Gastroesophageal sphincter (tissue), 4 donors: ENCODE results near the gene SERPINB6. TPM values are rescaled to one million over a fixed set of nuclear protein-coding genes. Genes with fewer than 3 reads are reported as not detected.

Experiments
- ATAC-seq: fragments of 150-250 bp; one replicate; pipeline ENCODE4 v1.9.1; 2016; ENCODE audit warnings: mild to moderate bottlenecking, moderate library complexity
- H3K27ac ChIP-seq, 4 donors: fragments of 200-600 bp; sonication (generic) in 3 of 4; 1 replicate in 3 of 4; 2 replicates in 1 of 4; pipeline ENCODE4 v1.5.1; 2016 to 2019
- H3K27me3 ChIP-seq: fragments of 200-600 bp; sonication (generic); one replicate; pipeline ENCODE4 v1.5.1; 2019
- H3K36me3 ChIP-seq, 2 donors: fragments of 200-600 bp; sonication (generic); one replicate each; pipeline ENCODE4 v1.5.1; 2019; ENCODE audit warnings: control low read depth in 1 of 2
- H3K4me1 ChIP-seq, 3 donors: fragments of 200-600 bp; sonication (generic); 1 replicate in 2 of 3; 2 replicates in 1 of 3; pipeline ENCODE4 v1.5.1; 2016 to 2019; ENCODE audit warnings: control low read depth in 2 of 3
- H3K4me3 ChIP-seq, 2 donors: fragments of 200-600 bp; sonication (generic); one replicate each; pipeline ENCODE4 v1.5.1; 2019; ENCODE audit warnings: mild to moderate bottlenecking in 1 of 2, moderate library complexity in 1 of 2
- H3K9me3 ChIP-seq, 3 donors: fragments of 200-600 bp; sonication (generic); one replicate each; pipeline ENCODE4 v1.5.1; 2017 to 2019; ENCODE audit warnings: control low read depth in 2 of 3
- EP300 ChIP-seq: sonication (generic); formaldehyde crosslinking; IDR thresholded peaks from one replicate; pipeline ENCODE4 v1.6.1; 2017; ENCODE audit warnings: antibody characterized with exemption, mild to moderate bottlenecking
- POLR2A ChIP-seq, 2 donors: fragments of 450-650 bp; IDR thresholded peaks; one replicate each; pipeline ENCODE4 v1.6.1; 2017; ENCODE audit warnings: antibody characterized with exemption in 2 of 2, mild to moderate bottlenecking in 2 of 2, moderate library complexity in 1 of 2
- POLR2AphosphoS5 ChIP-seq: sonication (generic); formaldehyde crosslinking; IDR thresholded peaks from one replicate; pipeline ENCODE4 v1.6.1; 2017; ENCODE audit warnings: antibody characterized with exemption
- WGBS, 2 donors: methylation state at CpG; one replicate each; pipeline ENCODE4 v1.1.5; 2018; ENCODE audit warnings: low coverage in 1 of 2; 5-methylcytosine and 5-hydroxymethylcytosine counted together
- total RNA-seq, 4 donors: library from RNA; depleted of rRNA; stranded (reverse); fragments of >200 nt; gene quantifications; one replicate each; pipeline ENCODE4 v1.1.0, GENCODE V29; 2016
- TF ChIP-seq, protein P1 (sequence below), 4 experiments: fragments of 200-600 bp in 2 of 4; fragments of 450-650 bp in 2 of 4; sonication (generic) in 1 of 4; IDR thresholded peaks; one replicate each; pipeline ENCODE4 v1.5.1; 2017 to 2019; ENCODE audit warnings: antibody characterized with exemption in 4 of 4, mild to moderate bottlenecking in 2 of 4, moderate library complexity in 2 of 4

The SERPINB6 gene
- total RNA-seq, 4 donors from 2014 or later: 130 to 154 (median 143) TPM

DNA sequence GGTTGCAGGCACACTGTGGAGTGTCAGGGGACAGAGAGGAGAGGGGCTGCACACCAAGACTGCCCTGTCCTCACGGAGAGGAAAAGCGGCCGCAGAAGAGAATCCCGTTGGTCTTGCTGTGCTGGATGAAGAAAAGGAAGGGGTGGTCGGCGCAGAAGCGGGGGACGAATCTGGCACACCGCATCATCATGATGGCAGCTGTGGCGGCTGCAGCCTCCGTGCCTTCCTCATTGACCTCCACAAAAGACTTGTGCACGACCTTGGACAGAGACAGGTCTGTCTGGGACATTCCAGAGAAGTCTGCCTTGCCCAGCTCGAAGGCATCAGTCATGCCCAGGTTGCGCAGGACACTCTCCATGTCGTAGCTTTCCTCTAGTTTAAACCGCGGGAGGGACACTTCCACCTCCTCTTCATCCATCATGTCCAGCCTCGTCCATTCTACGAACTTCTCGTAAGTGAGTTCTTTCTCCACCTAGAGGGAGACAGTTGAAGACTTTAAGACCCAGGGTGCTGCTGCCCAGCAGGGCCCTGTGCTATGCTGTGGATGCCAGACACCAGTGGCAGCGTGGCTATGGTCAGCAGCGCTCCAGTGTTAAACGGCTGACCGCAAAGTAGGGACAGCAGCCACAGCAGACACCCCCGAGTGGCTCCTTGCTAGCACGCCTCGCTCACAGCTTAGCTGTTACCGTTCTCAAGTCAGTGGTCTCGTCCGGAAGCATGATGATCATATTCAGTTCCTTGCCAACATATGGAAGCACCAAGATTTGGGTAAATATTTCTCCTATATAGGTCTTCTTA, 22.9 kb downstream of the SERPINB6 start:
- 83 to 86% methylated on average over 8 to 12 of the region's 30 CpGs for WGBS, 2 donors
- peaks cover 0 to 22% (median 0%) of the 10 kb centered on the region in 3 donors for H3K4me1 ChIP-seq
- no peak for TF ChIP-seq POLR2AphosphoS5
- TF ChIP-seq EP300: no peak
- no peak for TF ChIP-seq POLR2A (IDR thresholded peaks at IDR 0.05)
- TF ChIP-seq, protein P1, sequence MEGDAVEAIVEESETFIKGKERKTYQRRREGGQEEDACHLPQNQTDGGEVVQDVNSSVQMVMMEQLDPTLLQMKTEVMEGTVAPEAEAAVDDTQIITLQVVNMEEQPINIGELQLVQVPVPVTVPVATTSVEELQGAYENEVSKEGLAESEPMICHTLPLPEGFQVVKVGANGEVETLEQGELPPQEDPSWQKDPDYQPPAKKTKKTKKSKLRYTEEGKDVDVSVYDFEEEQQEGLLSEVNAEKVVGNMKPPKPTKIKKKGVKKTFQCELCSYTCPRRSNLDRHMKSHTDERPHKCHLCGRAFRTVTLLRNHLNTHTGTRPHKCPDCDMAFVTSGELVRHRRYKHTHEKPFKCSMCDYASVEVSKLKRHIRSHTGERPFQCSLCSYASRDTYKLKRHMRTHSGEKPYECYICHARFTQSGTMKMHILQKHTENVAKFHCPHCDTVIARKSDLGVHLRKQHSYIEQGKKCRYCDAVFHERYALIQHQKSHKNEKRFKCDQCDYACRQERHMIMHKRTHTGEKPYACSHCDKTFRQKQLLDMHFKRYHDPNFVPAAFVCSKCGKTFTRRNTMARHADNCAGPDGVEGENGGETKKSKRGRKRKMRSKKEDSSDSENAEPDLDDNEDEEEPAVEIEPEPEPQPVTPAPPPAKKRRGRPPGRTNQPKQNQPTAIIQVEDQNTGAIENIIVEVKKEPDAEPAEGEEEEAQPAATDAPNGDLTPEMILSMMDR (IDR thresholded peaks at IDR 0.05): no peak
- H3K36me3 ChIP-seq: peaks cover 0 to 57% of the 10 kb centered on the region in 2 donors
- ATAC-seq: no peak
- H3K4me3 ChIP-seq: no peak overlapping the region
- H3K9me3 ChIP-seq: no peaks in the 10 kb centered on the region
- no peaks in the 10 kb centered on the region for H3K27me3 ChIP-seq
- H3K27ac ChIP-seq: no peak overlapping the region

DNA sequence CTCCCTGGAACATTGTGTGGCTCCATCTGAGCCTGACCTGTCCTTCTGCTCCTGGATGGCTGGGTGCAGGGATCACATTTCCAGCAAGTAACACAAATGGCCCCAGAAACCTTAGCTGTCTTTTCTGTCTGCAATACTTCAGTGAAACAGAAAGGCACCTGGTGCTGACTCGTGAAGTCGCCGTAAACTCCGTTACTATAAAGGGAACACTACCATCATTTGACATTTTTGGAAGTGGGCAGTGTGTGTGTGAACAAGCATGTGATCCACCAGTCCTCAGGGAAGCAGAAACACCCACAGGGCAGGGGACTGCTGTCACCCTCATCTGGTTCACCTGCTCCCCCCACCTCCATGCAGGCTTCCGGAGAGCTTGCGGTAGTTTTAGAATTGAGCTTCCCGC, 23.9 kb downstream of the SERPINB6 start:
- Histone ChIP-seq H3K36me3 (peaks cover 0 to 54% of the 10 kb centered on the region in 2 donors), H3K4me3 (no peak overlapping the region), H3K27me3 (no peaks in the 10 kb centered on the region), H3K27ac (no peak overlapping the region), H3K4me1 (peaks cover 0 to 12% (median 0%) of the 10 kb centered on the region in 3 donors), H3K9me3 (no peaks in the 10 kb centered on the region)
- 80 to 85% methylated on average over 1 to 5 of the region's 7 CpGs for WGBS, 2 donors
- ATAC-seq: no peak
- TF ChIP-seq POLR2A (IDR thresholded peaks at IDR 0.05): no peak
- TF ChIP-seq POLR2AphosphoS5: no peak
- TF ChIP-seq, protein P1 (IDR thresholded peaks at IDR 0.05): no peak
- TF ChIP-seq EP300: no peak

DNA sequence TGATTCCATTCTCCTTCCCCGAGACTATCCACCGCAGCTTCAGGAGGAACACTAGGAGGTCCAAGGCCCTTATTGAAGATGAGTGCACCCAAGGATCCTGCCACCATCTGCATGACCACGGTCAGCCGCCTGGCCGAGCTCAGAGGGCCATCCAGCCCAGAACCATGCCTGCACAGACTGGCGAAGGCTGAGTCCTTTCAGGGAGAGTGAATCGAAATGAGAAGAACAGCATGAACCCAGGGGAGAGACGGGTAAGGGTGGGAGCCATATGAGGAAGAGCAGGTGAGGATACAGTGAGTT, 26.3 kb downstream of the SERPINB6 start:
- WGBS, 2 donors: 82% methylated on average over 3 of the region's 8 CpGs; no CpG with 5 or more reads in 1 of the 2 donors
- ATAC-seq: no peak
- Histone ChIP-seq H3K9me3 (no peaks in the 10 kb centered on the region), H3K27ac (no peak overlapping the region), H3K36me3 (peaks cover 0 to 39% of the 10 kb centered on the region in 2 donors), H3K4me3 (no peak overlapping the region), H3K27me3 (no peaks in the 10 kb centered on the region), H3K4me1 (no peaks in the 10 kb centered on the region)
- TF ChIP-seq POLR2A (IDR thresholded peaks at IDR 0.05) (no peak), POLR2AphosphoS5 (no peak), EP300 (no peak)
- TF ChIP-seq, protein P1 (IDR thresholded peaks at IDR 0.05): no peak

DNA sequence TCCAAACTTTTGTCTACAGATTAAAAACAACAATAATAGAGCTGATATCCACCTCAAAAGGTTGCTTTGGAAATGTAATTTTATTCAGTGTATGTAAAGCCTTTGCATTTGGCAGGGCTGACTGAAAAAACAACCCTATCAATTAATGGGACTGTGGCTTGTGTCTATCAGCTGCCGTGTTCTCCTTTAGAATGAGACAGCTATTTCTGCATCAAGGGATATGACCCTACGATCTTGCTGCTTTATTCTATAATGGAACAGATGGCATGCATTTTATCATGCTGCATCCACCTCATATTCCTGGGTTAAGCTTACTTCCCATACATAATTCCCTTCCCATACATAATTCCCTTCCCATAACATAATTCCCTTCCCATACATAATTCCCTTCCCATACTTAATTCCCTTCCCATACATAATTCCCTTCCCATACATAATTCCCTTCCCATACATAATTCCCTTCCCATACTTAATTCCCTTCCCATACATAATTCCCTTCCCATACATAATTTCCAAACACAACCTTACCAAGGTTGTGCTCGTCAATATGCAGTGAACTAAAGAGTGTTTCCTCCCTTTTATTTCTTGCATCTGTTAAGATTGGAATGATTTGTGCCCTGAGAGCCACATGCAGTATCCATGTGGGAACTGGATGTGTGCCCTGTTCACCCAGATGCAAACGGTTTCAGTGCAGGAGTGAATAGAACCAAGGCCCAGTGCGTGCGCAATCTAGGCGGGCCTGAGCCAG, 26.8 kb downstream of the SERPINB6 start:
- TF ChIP-seq EP300 (no peak), POLR2AphosphoS5 (no peak), POLR2A (IDR thresholded peaks at IDR 0.05) (no peak)
- TF ChIP-seq, protein P1 (IDR thresholded peaks at IDR 0.05): no peak
- no peak for ATAC-seq
- Histone ChIP-seq H3K9me3 (no peaks in the 10 kb centered on the region), H3K4me3 (no peak overlapping the region), H3K27me3 (no peaks in the 10 kb centered on the region), H3K27ac (no peak overlapping the region), H3K36me3 (peaks cover 0 to 33% of the 10 kb centered on the region in 2 donors), H3K4me1 (no peaks in the 10 kb centered on the region)
- 74 to 85% methylated on average over 3 to 6 of the region's 7 CpGs for WGBS, 2 donors
